ENCODE data around the gene FIBCD1.

Gene FIBCD1

DNA sequence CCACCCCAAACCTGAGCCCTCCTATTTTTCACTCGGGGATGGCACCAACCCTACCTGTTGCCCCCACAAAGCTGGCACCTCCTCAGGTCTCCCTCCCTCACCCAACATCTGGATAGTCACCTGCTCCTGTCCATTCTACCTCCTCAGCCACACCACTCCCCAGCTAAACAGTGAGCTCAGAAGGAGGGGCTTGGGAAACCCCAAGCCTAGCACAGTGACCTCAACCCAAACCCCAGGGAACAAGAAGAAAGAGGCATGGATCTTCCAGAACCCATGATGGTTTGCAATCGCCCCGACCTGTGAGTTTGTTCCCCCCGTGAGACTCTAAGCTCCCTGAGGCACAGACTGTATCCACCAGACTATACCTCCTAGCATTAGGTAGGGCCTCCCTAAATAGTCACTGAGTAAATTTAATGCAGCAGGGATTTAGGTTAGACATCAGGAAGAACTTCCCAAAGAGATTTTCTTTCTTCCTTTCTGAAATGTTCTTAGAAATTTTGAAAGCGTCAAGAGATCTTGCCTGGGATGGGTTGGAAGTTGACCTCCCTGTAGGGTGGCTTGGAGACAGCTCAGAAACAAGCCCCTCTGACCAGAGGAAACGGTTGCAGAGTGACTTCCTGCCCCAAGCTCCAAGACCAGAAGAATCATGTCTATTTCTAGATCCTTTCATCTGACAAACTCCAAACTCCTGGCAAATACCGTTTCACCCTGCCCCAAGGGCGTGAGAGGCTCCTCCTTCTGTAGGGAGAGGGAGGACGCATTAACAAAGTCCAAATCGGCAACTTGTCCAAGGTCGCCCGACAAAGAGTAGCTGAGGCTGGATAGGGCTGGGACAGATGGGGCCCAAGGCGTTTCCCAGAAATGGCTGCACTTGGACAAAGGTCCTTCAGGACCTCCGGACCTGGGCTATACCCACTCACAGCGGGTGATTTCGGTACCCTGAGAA lies 4.1 kb downstream of the FIBCD1 start:
- no peak for FAIRE-seq

DNA sequence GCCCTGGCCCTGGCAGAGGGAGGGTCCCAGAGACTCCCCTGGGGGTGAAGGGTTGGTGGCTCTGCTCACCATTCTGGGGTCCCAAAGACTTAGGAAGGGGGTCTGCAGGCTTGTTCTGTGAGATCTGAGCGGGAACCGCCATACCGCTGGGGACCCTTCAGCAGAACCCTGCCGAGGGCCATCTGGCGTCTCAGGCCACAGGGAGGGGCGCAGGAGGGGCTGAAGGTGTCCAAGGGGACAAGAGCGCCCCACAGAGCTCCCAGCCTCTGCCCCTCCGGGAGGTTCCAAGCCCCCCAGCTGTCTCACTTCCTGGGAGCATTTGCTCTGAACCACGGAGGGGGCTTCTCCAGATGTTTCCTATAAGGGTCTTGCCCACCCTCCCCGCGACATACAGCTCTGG lies 4.8 kb downstream of the FIBCD1 start:
- no peak for FAIRE-seq

DNA sequence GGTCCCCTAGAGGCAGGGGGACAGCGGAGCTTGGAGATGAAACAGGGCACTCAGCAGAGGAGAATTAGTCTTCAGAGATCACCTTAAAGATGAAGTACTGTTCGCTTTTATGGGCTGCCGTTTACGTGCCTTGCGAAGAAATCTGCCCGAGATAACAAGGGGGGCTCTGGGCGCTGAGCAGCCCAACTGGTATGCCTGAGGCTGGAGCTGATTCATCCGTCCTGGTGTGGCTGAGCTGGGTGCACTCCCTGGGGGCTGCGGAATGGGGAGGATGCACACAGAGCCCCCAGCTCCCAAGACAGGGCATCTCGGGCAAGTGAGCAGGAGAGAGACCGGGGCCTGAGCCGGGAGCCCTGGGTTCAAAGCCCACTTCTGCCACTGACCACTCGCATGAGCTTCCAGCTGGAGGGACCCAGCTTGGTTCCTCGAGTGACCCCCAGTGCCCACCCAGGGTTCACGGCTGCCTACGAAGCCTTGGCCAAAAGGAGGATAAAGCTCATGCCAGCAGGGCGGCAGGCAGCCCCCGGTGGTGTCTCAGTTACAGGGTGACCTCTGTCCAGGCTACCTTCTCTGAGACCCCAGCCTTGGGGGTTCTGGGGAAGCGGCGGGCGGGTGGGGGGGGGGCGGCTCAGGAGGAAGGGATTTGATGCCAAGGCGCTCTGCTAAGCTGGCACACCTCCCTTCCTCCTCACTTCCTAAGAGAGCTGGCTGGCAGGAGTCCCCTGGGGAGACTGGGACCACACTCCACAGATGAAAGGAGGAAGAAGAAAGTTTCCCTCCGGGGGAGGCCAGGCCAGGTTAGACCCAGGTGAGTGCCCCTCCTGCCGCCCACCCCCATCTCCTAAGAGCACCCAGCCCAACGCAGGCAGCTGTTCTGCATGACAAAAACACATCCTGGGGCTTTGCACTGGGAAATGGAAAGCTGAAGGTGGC lies 5.7 kb downstream of the FIBCD1 start:
- no peak for FAIRE-seq

- no peak for FAIRE-seq
Observed at GRCh38 chr9:130932255-130933079, 6.6 kb downstream of the FIBCD1 start.

- FAIRE-seq, result no peak
Observed at GRCh38 chr9:130931508-130932254, 7.4 kb downstream of the FIBCD1 start.

GRCh38 chr9:130930804-130931349 lies 8.2 kb downstream of the FIBCD1 start:
- no peak for FAIRE-seq

- no peak for FAIRE-seq
Observed at GRCh38 chr9:130930132-130930803, 8.8 kb downstream of the FIBCD1 start.

- no peak for FAIRE-seq
Observed at GRCh38 chr9:130929571-130930038, 9.4 kb downstream of the FIBCD1 start.

DNA sequence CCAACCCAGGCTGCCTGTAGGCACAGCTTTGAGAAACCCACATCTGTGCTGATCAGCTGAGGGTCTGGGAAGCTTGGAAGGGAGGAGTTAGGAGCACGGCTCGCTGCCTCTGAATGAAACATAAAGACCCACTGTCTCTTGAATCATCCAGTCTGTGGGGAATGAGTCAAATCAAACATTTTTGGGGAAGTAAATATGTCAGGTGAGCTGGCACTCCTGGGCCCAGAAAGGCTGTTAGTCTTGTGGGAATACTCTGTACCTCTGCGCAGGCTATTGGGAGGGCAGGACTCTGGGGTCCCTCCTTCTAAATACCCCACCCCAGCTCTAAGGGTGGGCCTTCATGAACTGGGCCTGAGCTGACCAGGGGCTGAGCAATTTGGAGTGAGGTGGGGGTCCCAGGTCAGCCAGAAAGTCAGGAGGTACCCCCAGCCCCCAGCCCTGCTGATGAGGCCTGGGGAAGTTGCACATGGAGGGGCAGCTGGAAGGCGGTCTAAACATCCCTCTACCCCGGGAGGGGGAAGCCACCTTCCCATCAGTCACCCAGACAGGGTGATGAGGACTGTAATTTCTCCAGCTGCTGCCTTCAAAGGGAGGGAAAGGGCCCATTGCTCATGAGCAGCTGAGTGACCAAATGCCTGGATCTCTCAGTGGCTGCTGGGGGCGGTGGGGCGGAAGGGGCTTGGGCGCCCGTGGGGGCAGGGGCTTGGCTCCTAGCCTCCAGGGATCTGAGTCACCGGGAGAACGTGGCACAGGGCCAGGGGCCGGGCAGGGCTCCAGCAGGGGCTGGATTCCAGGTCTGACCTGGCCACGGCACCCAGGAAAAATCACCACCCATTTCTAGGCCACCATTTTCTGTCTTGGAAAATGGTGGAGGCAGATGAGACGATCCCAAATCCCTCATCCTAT lies 10.8 kb downstream of the FIBCD1 start:
- no peak for FAIRE-seq

GRCh38 chr9:130927338-130927737 lies 11.7 kb downstream of the FIBCD1 start:
- FAIRE-seq, result no peak

DNA sequence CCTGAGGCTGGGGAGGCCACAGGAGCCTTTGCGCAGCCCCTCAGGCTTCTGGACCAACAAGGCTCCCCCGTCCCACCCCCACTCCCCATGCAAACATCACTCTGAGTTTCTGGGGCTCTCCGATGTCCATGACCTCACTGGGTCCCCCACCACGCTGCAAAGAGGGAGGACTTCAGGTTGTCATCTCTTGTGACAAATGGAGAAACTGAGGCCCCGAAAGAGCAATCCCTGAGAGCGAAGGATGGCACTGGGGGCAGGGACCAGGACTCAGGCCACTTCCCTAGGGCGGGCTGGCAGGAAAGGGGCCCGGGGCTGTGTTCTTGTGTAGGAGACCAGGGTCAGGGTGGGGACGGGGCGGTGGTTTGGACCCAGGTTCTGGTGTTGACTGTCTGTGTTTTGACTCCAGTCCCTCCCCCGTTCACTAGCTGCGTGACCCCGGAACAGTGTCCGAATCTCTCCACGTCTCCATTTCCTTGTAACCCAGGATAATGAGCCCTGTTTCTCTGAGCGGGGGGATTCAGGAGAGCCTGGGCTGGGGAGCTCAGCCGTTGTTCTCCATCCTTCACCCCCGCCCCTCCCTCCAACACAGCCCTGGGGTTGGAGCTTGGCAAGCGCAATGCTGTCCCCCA lies 13.9 kb downstream of the FIBCD1 start:
- no peak for FAIRE-seq

GRCh38 chr9:130924448-130924788 lies 14.6 kb downstream of the FIBCD1 start:
- no peak for FAIRE-seq

DNA sequence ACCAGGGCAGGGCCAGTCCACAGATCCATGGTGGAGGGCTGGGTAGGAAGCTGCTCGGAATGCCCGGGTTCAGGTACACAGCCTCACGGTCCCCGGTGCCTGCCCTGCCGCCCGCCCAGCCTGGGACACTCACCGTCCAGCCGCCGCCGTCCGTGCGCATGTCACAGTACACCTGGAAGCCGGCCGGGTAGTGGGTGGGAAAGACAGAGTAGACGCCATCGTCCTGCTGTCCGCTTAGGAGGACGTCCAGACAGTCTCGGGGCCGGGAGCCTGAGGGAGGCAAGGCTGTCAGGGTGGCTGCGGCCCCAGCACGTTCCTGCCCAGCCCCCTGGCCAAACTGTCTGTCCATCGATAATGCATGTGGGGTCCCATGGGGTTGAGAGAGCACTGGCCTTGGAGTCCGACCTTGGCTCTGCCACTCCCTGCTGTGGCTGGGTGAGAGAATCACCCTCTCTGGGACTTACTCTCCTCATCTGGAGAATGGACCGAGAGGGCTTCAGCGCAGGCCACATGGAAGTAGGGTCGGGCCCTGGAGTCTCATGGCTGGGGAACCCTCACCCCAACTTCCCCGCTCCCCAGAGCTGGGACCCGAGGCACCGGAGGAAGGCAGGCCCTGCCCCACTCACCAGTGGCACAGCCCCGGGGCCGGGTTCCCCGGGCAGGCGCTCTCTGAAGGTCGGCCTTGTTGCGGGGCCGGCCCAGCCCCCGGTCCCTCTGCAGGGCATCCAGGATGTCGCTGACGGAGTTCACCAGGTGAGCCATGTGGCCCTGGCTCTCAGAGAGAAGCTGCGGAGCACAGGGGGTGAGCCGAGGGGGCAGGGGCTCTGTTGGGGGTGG lies 15.2 kb downstream of the FIBCD1 start:
- no peak for FAIRE-seq

GRCh38 chr9:130922893-130923610 lies 16.0 kb downstream of the FIBCD1 start:
- FAIRE-seq, result no peak

GRCh38 chr9:130921989-130922892 lies 16.8 kb downstream of the FIBCD1 start:
- no peak for FAIRE-seq

DNA sequence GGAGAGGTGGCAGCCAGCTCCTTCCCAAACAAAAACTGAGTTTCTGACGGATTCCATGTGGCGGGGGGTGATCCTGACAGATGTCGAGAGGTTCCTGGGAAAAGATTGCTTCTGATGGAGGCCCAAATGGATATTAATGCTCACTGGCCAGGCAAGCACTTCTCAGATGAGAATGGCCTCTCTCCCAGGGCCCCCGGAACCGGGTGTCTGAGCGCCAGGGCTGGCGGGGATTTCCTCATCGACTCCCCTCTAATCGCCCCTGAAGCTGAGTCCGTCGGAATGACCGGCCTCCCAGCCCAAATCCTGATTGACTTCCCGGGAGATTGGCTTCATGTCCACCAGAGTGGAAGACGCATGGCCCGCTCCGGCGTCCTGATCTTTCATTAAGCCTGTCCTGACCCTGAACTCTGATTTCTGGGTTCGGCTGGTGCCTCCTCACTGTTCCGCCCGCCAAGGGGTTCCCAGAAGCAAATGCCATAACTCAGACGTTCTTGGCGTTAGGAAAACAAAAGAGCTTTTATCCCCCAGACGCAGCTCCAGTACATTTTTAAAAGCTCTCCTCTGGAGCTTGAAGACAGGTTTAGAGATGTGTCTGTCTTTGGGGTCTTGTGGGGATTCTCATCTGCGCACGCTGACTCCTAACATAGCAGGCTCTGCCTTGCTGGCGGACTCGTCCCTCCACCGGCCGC lies 17.6 kb downstream of the FIBCD1 start:
- no peak for FAIRE-seq

Measured in colon (tissue), 2 donors.